K562 (cell line): ENCODE data around the gene CD79A. TPM values are rescaled to one million over a fixed set of nuclear protein-coding genes. Genes with fewer than 3 reads are reported as not detected.
A peak's percentile ranks its signal among the peaks of the same experiment; 100 is the strongest.

Source experiments
- ATAC-seq: fragments of 200-7000 bp; cut with Tn5 transposase; 3 replicates; pipeline ENCODE4 v1.9.1; 2020; ENCODE audit warnings: moderate library complexity
- BruUV-seq: library from RNA; stranded (reverse); fragments of 400-500 nt; replicated peaks from 2 replicates; lab custom pipeline; 2021; lab: Mats Ljungman, UMichigan
- CTCF ChIA-PET: fragments of 300-600 bp; formaldehyde crosslinking; extraction: SDS; loops from one replicate; lab custom pipeline; 2021; ENCODE audit warnings: low intra/inter-chr PET ratio; lab: Yijun Ruan, JAX
- POLR2A ChIA-PET: fragments of 300-600, 350-650 bp; sonication (Branson Sonifier 250); formaldehyde crosslinking; extraction: SDS; loops from one replicate; lab custom pipeline; 2021; ENCODE audit warnings: antibody characterized with exemption, inconsistent platforms; lab: Yijun Ruan, JAX
- DNase-seq, 4 experiments: peaks; one replicate each; pipeline versions ENCODE4 v3.0.0 to v3.0.0-alpha.2; 2011 to 2018; ENCODE audit warnings: low spot score in 3 of 4, mixed read lengths in 3 of 4; ENCODE audit errors: extremely low read depth in 1 of 4
- FAIRE-seq: peaks from 2 replicates; lab custom pipeline; 2011; peaks lifted over from hg19 to GRCh38; lab: Jason Lieb, UNC
- H2AFZ ChIP-seq: 2 replicates; pipeline ENCODE4 v1.6.0; 2011; ENCODE audit warnings: low read depth, low read length, control low read depth, inconsistent platforms
- H3K27ac ChIP-seq: fragments of 200-600 bp; 3 replicates; pipeline ENCODE4 v1.8.0; 2011; ENCODE audit warnings: low read depth, mild to moderate bottlenecking, control low read depth, inconsistent platforms, low read length, moderate library complexity, mixed read lengths; ENCODE audit errors: extremely low read depth
- H3K27me3 ChIP-seq, 2 experiments: fragments of 300-600 bp in 1 of 2; 2 replicates in 1 of 2; 3 replicates in 1 of 2; pipeline versions ENCODE4 v1.6.0 to v1.8.0; 2011; ENCODE audit warnings: inconsistent platforms in 2 of 2, low read length in 2 of 2, mild to moderate bottlenecking in 1 of 2, mixed read lengths in 1 of 2, moderate library complexity in 1 of 2; ENCODE audit not compliant: control insufficient read depth in 2 of 2, insufficient read depth in 2 of 2
- H3K36me3 ChIP-seq: fragments of 300-600 bp; 3 replicates; pipeline ENCODE4 v1.8.0; 2011; ENCODE audit warnings: mild to moderate bottlenecking, low read length, inconsistent platforms; ENCODE audit not compliant: control insufficient read depth, insufficient read depth
- H3K4me1 ChIP-seq, 2 experiments: fragments of 200-600 bp in 1 of 2; replicated peaks in 1 of 2; 2 replicates in 1 of 2; 3 replicates in 1 of 2; pipeline versions ENCODE4 v1.5.1 to v1.8.0; 2011; ENCODE audit warnings: inconsistent platforms in 2 of 2, low read length in 2 of 2, mild to moderate bottlenecking in 1 of 2, mixed read lengths in 1 of 2, moderate library complexity in 1 of 2; ENCODE audit not compliant: control insufficient read depth in 2 of 2, insufficient read depth in 2 of 2
- H3K4me2 ChIP-seq: 2 replicates; pipeline ENCODE4 v1.6.1; 2011; ENCODE audit warnings: low read length, control low read depth, inconsistent platforms, mixed read lengths; ENCODE audit not compliant: insufficient read depth
- H3K4me3 ChIP-seq: fragments of 200-600 bp; sonication (generic), shearing (Covaris generic); 2 replicates; pipeline ENCODE4 v1.5.1; 2016; ENCODE audit warnings: control low read depth, inconsistent platforms
- H3K79me2 ChIP-seq: fragments of 200-600 bp; 3 replicates; pipeline ENCODE4 v1.8.0; 2011; ENCODE audit warnings: low read length, inconsistent platforms; ENCODE audit not compliant: control insufficient read depth, insufficient read depth
- H3K9ac ChIP-seq, 2 experiments: 2 replicates each; pipeline versions ENCODE4 v1.6.0 to v1.6.1; 2011; ENCODE audit warnings: low read depth in 2 of 2, low read length in 2 of 2, control low read depth in 1 of 2, inconsistent platforms in 1 of 2, mild to moderate bottlenecking in 1 of 2, mixed read lengths in 1 of 2; ENCODE audit not compliant: insufficient read depth in 1 of 2
- H3K9me1 ChIP-seq: one replicate; pipeline ENCODE4 v1.6.0; 2011; ENCODE audit warnings: inconsistent platforms, mild to moderate bottlenecking, low read length, moderate library complexity; ENCODE audit not compliant: control insufficient read depth, insufficient read depth
- H3K9me3 ChIP-seq: replicated peaks from 2 replicates; pipeline ENCODE4 v1.5.1; 2011; ENCODE audit warnings: low read depth, low read length, inconsistent platforms; ENCODE audit not compliant: control insufficient read depth, insufficient read depth
- H4K20me1 ChIP-seq: replicated peaks from 2 replicates; pipeline ENCODE4 v1.6.1; 2011; ENCODE audit warnings: low read length, inconsistent platforms, mixed read lengths; ENCODE audit not compliant: control insufficient read depth, insufficient read depth
- LARP7 ChIP-seq: fragments of 450-650 bp; IDR thresholded peaks from 2 replicates; pipeline ENCODE4 v1.6.1; 2016
- NCOA6 ChIP-seq: fragments of 450-650 bp; IDR thresholded peaks from 2 replicates; pipeline ENCODE4 v1.6.1; 2017; ENCODE audit warnings: mild to moderate bottlenecking
- NR3C1 ChIP-seq: sonication (generic); formaldehyde crosslinking; IDR thresholded peaks from 2 replicates; pipeline ENCODE4 v1.8.1; 2022; ENCODE audit warnings: missing genetic modification reagents
- RAD51 ChIP-seq: fragments of 450-650 bp; IDR thresholded peaks from 2 replicates; pipeline ENCODE4 v1.7.1; 2016; ENCODE audit warnings: low read depth, mild to moderate bottlenecking, borderline replicate concordance
- WGBS: fragments of 100-300 bp; shearing (Covaris generic); methylation state at CpG from one replicate; pipeline ENCODE4 v1.1.6; 2016; ENCODE audit warnings: low coverage, mixed read lengths; ENCODE audit not compliant: insufficient coverage; ENCODE audit errors: missing lambda C conversion rate; 5-methylcytosine and 5-hydroxymethylcytosine counted together
- in situ Hi-C: fragments of 300-500 bp; cut with MboI; formaldehyde crosslinking; loops from 4 replicates; pipeline ENCODE4 v1.15.0; 2018; ENCODE audit warnings: inconsistent platforms, mixed read lengths
- intact Hi-C: fragments of 100-400 bp; cut with micrococcal nuclease; formaldehyde crosslinking; loops from 2 replicates; pipeline ENCODE4 v1.14.2; 2022
- polyA plus RNA-seq, 8 experiments: library from polyadenylated mRNA; depleted of rRNA in 4 of 8; stranded (reverse) in 5 of 8; unstranded in 3 of 8; fragments of >200 nt; fragmentation: Nextera tagmentation in 2 of 8; fragmentation: Illumina TruSeq in 1 of 8; extraction: Ambion mirVana in 2 of 8; extraction: Trizol in 1 of 8; gene quantifications; 2 replicates each; pipeline versions ENCODE4 v1.2.1 to v1.2.3, GENCODE V29; 2011 to 2014; ENCODE audit warnings: inconsistent platforms in 1 of 8, missing spikeins in 1 of 8
- total RNA-seq, 7 experiments: library from RNA; depleted of rRNA in 6 of 7; stranded (reverse); fragments of >200 nt in 6 of 7; fragmentation: Illumina TruSeq in 2 of 7; extraction: Trizol in 2 of 7; gene quantifications; 2 replicates each; pipeline versions ENCODE4 v1.2.1 to v1.2.3, GENCODE V29; 2011 to 2021; ENCODE audit warnings: low replicate concordance in 1 of 7
- TF ChIP-seq, protein P1 (sequence below), 2 experiments: fragments of 450-650 bp in 1 of 2; IDR thresholded peaks; 2 replicates each; pipeline ENCODE4 v1.6.1; 2011 to 2017; ENCODE audit warnings: low read depth in 2 of 2, antibody characterized with exemption in 1 of 2, borderline replicate concordance in 1 of 2, low read length in 1 of 2, mild to moderate bottlenecking in 1 of 2, mixed read lengths in 1 of 2; ENCODE audit not compliant: control insufficient read depth in 1 of 2
- TF ChIP-seq, protein P2 (sequence below): sonication (generic); formaldehyde crosslinking; IDR thresholded peaks from 2 replicates; pipeline ENCODE4 v1.8.1; 2023; ENCODE audit warnings: mild to moderate bottlenecking, missing genetic modification reagents
- TF ChIP-seq, protein P3 (sequence below): fragments of 250-450 bp; sonication (Bioruptor Pico); IDR thresholded peaks from 2 replicates; pipeline ENCODE4 v1.5.0; 2021; ENCODE audit warnings: mild to moderate bottlenecking, borderline replicate concordance
- TF ChIP-seq, protein P4 (sequence below): fragments of 200-400 bp; formaldehyde crosslinking; IDR thresholded peaks from 2 replicates; pipeline ENCODE4 v1.6.1; 2017; ENCODE audit warnings: mild to moderate bottlenecking, low read depth, low read length, moderate library complexity

Gene CD79A
- total and polyA plus RNA-seq, 9 of the 15 experiments (the other 6 are each of a cell fraction or from before 2014, with no cell fraction given): 0.04 to 0.72 (median 0.17) TPM; not detected in 3

DNA sequence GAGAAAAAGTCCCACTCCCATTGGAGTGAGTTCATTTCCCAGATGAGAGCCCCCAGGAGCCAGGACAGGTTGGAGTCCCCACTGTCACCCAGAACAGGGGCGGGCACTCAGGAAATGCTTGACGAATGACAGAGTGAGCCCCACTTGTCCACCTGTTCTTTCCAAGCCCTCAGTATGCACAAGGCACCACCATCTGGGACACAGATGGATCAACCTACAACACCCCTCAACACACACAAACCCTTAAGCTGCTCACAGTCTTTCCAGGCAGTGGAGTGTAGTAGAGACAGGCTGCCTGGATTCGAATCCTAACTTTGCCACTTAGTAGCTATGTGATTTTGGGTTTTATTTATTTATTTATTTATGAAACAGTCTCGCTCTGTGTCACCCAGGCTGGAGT, 13.9 kb downstream of the CD79A start (continued):
- TF ChIP-seq, protein P1, sequence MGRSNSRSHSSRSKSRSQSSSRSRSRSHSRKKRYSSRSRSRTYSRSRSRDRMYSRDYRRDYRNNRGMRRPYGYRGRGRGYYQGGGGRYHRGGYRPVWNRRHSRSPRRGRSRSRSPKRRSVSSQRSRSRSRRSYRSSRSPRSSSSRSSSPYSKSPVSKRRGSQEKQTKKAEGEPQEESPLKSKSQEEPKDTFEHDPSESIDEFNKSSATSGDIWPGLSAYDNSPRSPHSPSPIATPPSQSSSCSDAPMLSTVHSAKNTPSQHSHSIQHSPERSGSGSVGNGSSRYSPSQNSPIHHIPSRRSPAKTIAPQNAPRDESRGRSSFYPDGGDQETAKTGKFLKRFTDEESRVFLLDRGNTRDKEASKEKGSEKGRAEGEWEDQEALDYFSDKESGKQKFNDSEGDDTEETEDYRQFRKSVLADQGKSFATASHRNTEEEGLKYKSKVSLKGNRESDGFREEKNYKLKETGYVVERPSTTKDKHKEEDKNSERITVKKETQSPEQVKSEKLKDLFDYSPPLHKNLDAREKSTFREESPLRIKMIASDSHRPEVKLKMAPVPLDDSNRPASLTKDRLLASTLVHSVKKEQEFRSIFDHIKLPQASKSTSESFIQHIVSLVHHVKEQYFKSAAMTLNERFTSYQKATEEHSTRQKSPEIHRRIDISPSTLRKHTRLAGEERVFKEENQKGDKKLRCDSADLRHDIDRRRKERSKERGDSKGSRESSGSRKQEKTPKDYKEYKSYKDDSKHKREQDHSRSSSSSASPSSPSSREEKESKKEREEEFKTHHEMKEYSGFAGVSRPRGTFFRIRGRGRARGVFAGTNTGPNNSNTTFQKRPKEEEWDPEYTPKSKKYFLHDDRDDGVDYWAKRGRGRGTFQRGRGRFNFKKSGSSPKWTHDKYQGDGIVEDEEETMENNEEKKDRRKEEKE (IDR thresholded peaks at IDR 0.05; ENCODE audit: borderline replicate concordance in 1 of 2, control insufficient read depth in 1 of 2, low read depth in 2 of 2, low read length in 1 of 2): no peak
- no peak for TF ChIP-seq LARP7
- TF ChIP-seq, all 486 proteins: peak for 0

DNA sequence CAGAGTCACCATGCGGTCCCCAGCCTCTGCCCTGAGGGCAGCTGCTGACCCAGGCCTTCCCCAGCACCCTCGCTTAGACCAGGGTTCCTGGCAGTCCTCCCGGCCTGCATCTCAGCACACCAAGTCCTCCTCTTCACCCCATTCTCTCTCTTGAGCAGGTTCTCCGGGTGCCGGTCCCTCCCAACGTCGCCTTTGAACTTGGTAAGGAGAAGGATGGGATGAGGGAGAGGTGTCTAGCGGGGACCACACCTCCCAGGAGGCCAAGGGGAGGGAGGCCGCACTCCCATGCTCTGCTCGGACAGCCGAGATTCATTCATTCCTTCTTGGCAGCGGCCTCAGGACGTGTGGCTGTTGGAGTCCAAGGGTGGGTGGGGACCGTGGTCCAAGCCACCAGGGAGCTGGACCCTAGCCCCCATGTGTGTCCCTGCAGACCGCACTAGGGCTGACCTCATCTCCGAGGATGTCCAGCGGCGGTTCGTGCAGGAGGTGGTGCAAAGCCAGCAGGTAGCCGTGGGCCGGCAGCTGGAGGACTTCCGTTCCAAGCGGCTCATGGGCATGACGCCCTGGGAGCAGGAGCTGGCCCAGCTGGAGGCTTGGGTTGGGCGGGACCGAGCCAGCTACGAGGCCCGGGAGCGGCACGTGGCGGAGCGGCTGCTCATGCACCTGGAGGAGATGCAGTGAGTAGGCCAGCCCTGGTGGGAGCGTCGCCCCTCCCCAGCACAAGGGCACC, 15.3 kb downstream of the CD79A start:
- H3K27ac ChIP-seq: no peak overlapping the region
- H3K9me3 ChIP-seq: no peaks in the 10 kb centered on the region
- H3K4me2 ChIP-seq: no peak overlapping the region
- in situ Hi-C loops (no loop called here), intact Hi-C loops (no loop called here)
- no peak for FAIRE-seq
- no peak for DNase-seq
- ATAC-seq: no peak; the same call in 2 of the 3 replicates
- H3K4me1 ChIP-seq: peaks cover 0 to 25% of the 10 kb centered on the region in 2 experiments; a peak in 2 of 5 replicates
- peaks cover 75% of the 10 kb centered on the region; the same call in 2 of the 3 replicates for H3K36me3 ChIP-seq
- BruUV-seq: no TSS peak
- peak overlapping the region in 1 of 2 experiments; percentile 53; a peak in 2 of 4 replicates for H3K9ac ChIP-seq
- peaks cover 2% of the 10 kb centered on the region; the same call in 1 of the 3 replicates for H3K79me2 ChIP-seq
- no peaks in the 10 kb centered on the region for H3K27me3 ChIP-seq
- no peak overlapping the region for H3K4me3 ChIP-seq
- WGBS: 91% methylated on average over 27 of the region's 34 CpGs
- 0 out of 2 replicates have a peak, but pooled peaks cover 4% of the 10 kb centered on the region for H4K20me1 ChIP-seq
- H2AFZ ChIP-seq: no peak overlapping the region
- CTCF ChIA-PET: no interaction called here
- no peaks in the 10 kb centered on the region for H3K9me1 ChIP-seq
- POLR2A ChIA-PET: interaction anchor here (0.7 to 2.5 kb wide), 3 partner anchors 9 to 13 kb away, joined by 3 to 11 read pairs (median 3); no protein-coding TSS in a partner anchor
- TF ChIP-seq RAD51 (no peak), NCOA6 (no peak), NR3C1 (CRISPR knock-in tag) (no peak)
- TF ChIP-seq, protein P2, sequence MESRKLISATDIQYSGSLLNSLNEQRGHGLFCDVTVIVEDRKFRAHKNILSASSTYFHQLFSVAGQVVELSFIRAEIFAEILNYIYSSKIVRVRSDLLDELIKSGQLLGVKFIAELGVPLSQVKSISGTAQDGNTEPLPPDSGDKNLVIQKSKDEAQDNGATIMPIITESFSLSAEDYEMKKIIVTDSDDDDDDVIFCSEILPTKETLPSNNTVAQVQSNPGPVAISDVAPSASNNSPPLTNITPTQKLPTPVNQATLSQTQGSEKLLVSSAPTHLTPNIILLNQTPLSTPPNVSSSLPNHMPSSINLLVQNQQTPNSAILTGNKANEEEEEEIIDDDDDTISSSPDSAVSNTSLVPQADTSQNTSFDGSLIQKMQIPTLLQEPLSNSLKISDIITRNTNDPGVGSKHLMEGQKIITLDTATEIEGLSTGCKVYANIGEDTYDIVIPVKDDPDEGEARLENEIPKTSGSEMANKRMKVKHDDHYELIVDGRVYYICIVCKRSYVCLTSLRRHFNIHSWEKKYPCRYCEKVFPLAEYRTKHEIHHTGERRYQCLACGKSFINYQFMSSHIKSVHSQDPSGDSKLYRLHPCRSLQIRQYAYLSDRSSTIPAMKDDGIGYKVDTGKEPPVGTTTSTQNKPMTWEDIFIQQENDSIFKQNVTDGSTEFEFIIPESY (CRISPR knock-in tag): peak; percentile 49; the same call in 1 of the 2 replicates
- TF ChIP-seq, protein P3, sequence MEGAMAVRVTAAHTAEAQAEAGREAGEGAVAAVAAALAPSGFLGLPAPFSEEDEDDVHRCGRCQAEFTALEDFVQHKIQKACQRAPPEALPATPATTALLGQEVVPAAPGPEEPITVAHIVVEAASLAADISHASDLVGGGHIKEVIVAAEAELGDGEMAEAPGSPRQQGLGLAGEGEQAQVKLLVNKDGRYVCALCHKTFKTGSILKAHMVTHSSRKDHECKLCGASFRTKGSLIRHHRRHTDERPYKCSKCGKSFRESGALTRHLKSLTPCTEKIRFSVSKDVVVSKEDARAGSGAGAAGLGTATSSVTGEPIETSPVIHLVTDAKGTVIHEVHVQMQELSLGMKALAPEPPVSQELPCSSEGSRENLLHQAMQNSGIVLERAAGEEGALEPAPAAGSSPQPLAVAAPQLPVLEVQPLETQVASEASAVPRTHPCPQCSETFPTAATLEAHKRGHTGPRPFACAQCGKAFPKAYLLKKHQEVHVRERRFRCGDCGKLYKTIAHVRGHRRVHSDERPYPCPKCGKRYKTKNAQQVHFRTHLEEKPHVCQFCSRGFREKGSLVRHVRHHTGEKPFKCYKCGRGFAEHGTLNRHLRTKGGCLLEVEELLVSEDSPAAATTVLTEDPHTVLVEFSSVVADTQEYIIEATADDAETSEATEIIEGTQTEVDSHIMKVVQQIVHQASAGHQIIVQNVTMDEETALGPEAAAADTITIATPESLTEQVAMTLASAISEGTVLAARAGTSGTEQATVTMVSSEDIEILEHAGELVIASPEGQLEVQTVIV: no peak
- TF ChIP-seq, protein P4, sequence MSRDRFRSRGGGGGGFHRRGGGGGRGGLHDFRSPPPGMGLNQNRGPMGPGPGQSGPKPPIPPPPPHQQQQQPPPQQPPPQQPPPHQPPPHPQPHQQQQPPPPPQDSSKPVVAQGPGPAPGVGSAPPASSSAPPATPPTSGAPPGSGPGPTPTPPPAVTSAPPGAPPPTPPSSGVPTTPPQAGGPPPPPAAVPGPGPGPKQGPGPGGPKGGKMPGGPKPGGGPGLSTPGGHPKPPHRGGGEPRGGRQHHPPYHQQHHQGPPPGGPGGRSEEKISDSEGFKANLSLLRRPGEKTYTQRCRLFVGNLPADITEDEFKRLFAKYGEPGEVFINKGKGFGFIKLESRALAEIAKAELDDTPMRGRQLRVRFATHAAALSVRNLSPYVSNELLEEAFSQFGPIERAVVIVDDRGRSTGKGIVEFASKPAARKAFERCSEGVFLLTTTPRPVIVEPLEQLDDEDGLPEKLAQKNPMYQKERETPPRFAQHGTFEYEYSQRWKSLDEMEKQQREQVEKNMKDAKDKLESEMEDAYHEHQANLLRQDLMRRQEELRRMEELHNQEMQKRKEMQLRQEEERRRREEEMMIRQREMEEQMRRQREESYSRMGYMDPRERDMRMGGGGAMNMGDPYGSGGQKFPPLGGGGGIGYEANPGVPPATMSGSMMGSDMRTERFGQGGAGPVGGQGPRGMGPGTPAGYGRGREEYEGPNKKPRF: no peak
